Thoracic aorta (tissue), 2 donors: ENCODE data around the gene GSTT2B. TPM values are rescaled to one million over a fixed set of nuclear protein-coding genes. Genes with fewer than 3 reads are reported as not detected.
"Not testable (repeated sequence)": the region's sequence is repeated elsewhere in the genome, so short reads cannot be mapped to it uniquely, and the experiment has no call there.

Source experiments
- ATAC-seq: fragments of 150-250 bp; one replicate; pipeline ENCODE4 v1.8.0; 2017; ENCODE audit warnings: low read depth; ENCODE audit not compliant: insufficient number of reproducible peaks, low FRiP score
- DNase-seq: peaks from one replicate; pipeline ENCODE4 v3.0.0-alpha.2; 2020; ENCODE audit warnings: low spot score
- H3K27ac ChIP-seq, 2 donors: fragments of 200-600 bp; sonication (generic); 1 replicate in 1 of 2; 2 replicates in 1 of 2; pipeline ENCODE4 v1.5.1; 2016; ENCODE audit warnings: mild to moderate bottlenecking in 2 of 2, moderate library complexity in 2 of 2
- H3K27me3 ChIP-seq: fragments of 200-600 bp; sonication (generic); replicated peaks from 2 replicates; pipeline ENCODE4 v1.6.0; 2016; ENCODE audit warnings: mild to moderate bottlenecking; ENCODE audit not compliant: insufficient read depth
- H3K36me3 ChIP-seq: fragments of 200-600 bp; sonication (generic); one replicate; pipeline ENCODE4 v1.5.1; 2016
- H3K4me1 ChIP-seq, 2 donors: fragments of 200-600 bp; sonication (generic); 1 replicate in 1 of 2; 2 replicates in 1 of 2; pipeline versions ENCODE4 v1.5.1 to v1.6.0; 2016; ENCODE audit warnings: low read depth in 2 of 2, mild to moderate bottlenecking in 1 of 2; ENCODE audit not compliant: control insufficient read depth in 1 of 2
- H3K4me3 ChIP-seq: fragments of 200-600 bp; sonication (generic); 2 replicates; pipeline ENCODE4 v1.5.1; 2016; ENCODE audit warnings: mild to moderate bottlenecking
- H3K9me3 ChIP-seq: fragments of 200-600 bp; sonication (generic); 2 replicates; pipeline ENCODE4 v1.5.1; 2016
- total RNA-seq, 2 donors: library from RNA; depleted of rRNA; stranded (reverse); fragments of >200 nt; gene quantifications; one replicate each; pipeline versions ENCODE4 v1.1.0 to v1.2.3, GENCODE V29; 2016
- TF ChIP-seq, protein P1 (sequence below): fragments of 200-600 bp; sonication (generic); IDR thresholded peaks from one replicate; pipeline ENCODE4 v1.5.1; 2019; ENCODE audit warnings: antibody characterized with exemption

The GSTT2B gene
- total RNA-seq, 2 donors from 2014 or later: 3.6 TPM; not detected in 1

DNA sequence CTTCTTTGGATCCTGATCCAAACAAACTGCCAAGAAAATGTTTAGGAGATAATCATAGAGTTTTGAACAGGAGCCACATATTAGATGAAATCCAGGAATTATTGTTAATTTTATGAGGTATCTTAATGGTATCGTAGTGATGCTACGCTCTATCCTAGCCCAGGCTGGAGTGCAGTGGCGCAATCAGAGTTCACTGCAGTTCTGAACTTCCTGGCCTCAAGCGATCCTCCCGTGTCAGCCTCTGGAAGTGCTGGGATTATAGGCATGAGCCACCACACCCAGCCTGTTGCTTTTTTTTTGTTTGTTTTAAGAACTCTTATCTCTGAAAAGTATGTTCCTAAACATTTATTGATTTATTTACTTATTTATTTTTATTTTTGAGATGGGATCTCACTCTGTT, 41.9 kb upstream of the GSTT2B start:
- no peaks in the 10 kb centered on the region for H3K9me3 ChIP-seq
- TF ChIP-seq, protein P1, sequence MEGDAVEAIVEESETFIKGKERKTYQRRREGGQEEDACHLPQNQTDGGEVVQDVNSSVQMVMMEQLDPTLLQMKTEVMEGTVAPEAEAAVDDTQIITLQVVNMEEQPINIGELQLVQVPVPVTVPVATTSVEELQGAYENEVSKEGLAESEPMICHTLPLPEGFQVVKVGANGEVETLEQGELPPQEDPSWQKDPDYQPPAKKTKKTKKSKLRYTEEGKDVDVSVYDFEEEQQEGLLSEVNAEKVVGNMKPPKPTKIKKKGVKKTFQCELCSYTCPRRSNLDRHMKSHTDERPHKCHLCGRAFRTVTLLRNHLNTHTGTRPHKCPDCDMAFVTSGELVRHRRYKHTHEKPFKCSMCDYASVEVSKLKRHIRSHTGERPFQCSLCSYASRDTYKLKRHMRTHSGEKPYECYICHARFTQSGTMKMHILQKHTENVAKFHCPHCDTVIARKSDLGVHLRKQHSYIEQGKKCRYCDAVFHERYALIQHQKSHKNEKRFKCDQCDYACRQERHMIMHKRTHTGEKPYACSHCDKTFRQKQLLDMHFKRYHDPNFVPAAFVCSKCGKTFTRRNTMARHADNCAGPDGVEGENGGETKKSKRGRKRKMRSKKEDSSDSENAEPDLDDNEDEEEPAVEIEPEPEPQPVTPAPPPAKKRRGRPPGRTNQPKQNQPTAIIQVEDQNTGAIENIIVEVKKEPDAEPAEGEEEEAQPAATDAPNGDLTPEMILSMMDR: no peak
- no peaks in the 10 kb centered on the region for H3K27me3 ChIP-seq
- no peak overlapping the region for H3K27ac ChIP-seq
- ATAC-seq (no peak), DNase-seq (no peak)
- no peak overlapping the region for H3K4me3 ChIP-seq
- H3K36me3 ChIP-seq: no peaks in the 10 kb centered on the region
- peaks cover 6 to 16% of the 10 kb centered on the region in 2 donors for H3K4me1 ChIP-seq

DNA sequence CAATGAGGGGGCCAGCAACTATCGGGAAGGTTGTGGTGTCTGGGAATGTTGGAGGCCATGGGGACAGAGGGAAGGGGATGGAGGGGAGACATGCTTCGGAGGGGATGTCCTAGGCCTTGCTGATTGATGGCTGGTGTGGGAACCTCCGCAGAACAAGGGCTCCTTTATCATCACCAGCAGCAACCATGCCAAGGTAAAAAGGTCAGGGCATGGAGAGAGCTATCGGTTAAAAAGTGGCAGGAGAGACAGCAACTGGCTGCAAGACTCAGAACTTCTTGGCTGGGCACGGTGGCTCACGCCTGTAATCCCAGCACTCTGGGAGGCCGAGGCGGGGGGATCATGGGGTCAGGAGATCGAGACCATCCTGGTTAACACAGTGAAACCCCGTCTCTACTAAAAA, 41.3 kb upstream of the GSTT2B start:
- H3K4me1 ChIP-seq: peaks cover 6 to 16% of the 10 kb centered on the region in 2 donors
- DNase-seq (no peak), ATAC-seq (no peak)
- TF ChIP-seq, protein P1: no peak
- H3K27me3 ChIP-seq: no peaks in the 10 kb centered on the region
- no peaks in the 10 kb centered on the region for H3K9me3 ChIP-seq
- no peak overlapping the region for H3K4me3 ChIP-seq
- no peaks in the 10 kb centered on the region for H3K36me3 ChIP-seq
- H3K27ac ChIP-seq: no peak overlapping the region

DNA sequence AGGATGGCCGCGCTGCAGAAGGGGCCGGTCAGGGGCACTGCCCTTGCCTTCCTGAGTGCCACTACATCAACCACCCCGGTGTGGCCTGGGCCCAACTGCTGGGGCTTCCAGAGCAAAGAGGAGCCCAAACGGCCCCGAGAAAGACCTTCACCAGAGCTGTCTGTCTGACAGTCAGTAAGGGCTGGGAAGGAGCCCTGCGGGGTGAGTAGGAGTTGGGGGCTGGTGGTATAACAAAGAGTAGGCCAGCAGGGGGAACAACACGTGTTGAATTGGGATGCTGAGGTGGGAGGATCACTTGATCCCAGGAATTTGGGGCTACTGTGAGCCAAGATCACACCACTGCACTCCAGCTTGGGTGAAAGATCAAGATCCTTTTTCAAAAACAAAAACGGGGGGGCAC, 40.3 kb upstream of the GSTT2B start:
- Histone ChIP-seq H3K27ac (no peak overlapping the region), H3K36me3 (no peaks in the 10 kb centered on the region), H3K4me3 (no peak overlapping the region), H3K4me1 (peaks cover 6 to 15% of the 10 kb centered on the region in 2 donors), H3K27me3 (no peaks in the 10 kb centered on the region), H3K9me3 (no peaks in the 10 kb centered on the region)
- DNase-seq (no peak), ATAC-seq (no peak)
- TF ChIP-seq, protein P1: no peak

DNA sequence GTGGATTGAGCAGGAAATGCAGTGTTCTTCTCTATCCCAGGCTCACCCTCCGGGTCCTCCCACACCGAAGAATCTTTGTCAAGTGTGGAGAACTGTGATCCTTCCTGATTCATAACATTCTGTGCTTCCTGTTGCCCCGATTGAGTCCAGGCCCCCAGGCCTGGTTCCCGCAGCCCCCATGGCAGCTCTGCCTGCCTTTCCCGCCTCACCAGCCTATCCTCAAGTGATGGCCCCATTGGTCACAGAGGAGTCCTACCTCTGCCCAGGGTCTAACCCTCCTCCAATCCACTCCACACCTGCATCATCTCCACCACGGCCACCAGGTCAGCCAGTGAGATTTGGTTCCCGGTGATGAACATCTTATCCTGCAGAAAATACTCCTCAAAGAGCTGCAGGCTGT, 38.8 kb upstream of the GSTT2B start:
- H3K36me3 ChIP-seq, H3K27ac ChIP-seq, ATAC-seq: not testable (repeated sequence)

DNA sequence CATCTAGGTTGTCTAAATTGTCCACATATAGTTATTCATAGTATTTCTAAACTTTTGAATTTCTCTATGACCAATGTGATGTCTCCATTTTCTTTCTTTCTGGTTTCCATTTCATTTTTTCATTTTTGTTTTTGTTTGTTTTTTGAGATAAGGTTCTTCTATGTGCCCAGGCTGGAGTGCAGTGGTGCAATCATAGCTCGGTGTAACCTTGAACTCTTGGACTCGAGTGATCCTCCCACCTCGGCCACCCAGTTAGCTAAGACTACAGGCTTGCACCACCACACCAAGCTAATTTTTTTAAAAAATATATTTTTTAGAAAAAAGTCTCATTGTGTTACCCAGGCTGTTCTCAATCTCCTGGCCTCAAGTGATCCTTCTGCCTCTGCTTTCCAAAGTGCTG, 36.1 kb upstream of the GSTT2B start:
- no peaks in the 10 kb centered on the region for H3K27me3 ChIP-seq
- H3K36me3 ChIP-seq: no peaks in the 10 kb centered on the region
- ATAC-seq (no peak), DNase-seq (no peak)
- TF ChIP-seq, protein P1: no peak
- no peak overlapping the region for H3K4me3 ChIP-seq
- H3K4me1 ChIP-seq: no peaks in the 10 kb centered on the region
- no peak overlapping the region for H3K27ac ChIP-seq
- H3K9me3 ChIP-seq: no peaks in the 10 kb centered on the region

More for the DNA sequence above, 38.8 kb upstream of the GSTT2B start:
- H3K4me1 ChIP-seq, H3K9me3 ChIP-seq, H3K27me3 ChIP-seq, DNase-seq, H3K4me3 ChIP-seq: not testable (repeated sequence)

DNA sequence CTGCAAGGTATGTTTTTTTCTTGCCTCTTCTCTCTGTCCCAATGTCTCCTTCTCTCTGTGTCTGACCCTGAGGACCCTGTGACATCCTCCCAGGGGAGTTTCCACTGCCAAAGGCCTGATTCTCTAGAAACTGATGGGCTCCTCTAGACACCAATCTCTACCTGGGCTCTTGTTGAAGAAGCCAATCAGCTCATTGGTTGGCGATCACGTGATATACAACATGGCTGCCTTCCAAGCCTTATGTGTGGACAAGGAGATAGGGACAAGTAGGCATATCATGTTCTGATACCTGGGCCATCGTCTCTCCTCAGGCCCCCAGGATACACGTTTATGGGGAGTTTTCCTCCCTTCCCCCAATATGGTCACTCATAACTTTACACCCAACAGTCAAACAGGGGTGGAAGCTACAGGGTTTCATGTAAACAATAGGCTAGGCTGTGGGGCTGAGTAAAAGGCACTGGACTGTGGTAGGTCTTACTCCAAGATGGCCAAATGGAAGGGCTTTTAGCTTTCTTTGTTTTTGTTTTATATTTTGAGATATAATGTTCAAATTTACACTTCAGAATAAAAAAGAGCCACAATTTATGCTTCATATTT, 32.7 kb upstream of the GSTT2B start:
- not testable (repeated sequence) for H3K9me3 ChIP-seq, ATAC-seq, H3K4me1 ChIP-seq, H3K4me3 ChIP-seq, H3K36me3 ChIP-seq, H3K27ac ChIP-seq, H3K27me3 ChIP-seq, DNase-seq

DNA sequence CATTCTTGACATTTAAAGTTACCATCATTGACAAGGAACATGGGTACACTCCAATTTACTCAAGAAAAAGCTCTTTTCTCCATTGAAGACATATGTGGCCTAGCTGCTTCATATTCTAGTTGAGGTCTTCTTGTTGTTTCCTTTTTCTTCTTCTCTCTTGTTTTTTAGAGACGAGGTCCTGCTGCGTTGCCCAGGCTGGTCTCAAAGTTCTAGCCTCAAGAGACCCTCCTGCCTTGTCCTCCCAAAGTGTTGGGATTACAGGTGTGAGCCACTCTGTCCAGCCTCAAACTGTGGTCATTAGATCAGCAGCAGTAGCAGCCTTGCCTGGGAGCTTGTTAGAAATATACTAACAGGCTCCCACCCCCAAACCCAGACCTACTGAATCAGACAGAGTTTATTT, 32.1 kb upstream of the GSTT2B start:
- not testable (repeated sequence) for H3K27ac ChIP-seq

DNA sequence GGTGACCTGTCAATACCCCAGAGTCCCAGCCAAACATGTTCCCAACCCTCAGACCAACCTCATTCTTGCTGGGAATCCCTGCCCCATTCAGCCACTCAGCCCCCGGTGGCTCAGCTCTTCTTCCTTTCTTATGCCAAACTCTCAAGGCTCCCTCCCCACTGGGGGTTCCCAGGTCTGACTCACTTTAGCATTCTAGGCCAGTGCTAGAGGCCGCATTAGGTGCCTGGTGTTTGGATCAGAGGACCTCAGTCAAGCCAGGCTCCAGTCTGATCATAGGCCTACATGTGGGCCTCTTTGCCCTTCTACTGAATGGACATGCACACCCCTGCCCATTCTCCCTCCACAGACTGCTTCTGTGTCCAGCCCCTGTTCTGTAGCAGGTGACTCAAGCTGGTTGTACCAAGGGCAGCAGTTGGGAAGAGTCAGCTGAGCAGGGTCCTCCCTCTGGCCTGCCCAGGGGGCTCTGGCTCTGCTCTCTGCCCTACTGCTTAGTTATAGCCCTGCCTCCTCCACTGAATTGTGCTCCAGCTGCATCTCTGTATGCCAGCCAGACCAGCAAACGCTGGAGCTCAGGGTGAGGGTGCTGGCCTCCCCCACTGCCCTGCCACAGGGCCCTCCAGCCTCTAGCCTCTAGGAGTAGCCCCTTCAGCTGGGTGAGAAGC, 28.7 kb upstream of the GSTT2B start:
- not testable (repeated sequence) for H3K27me3 ChIP-seq, H3K4me3 ChIP-seq, H3K36me3 ChIP-seq, H3K27ac ChIP-seq, DNase-seq, ATAC-seq, H3K9me3 ChIP-seq, H3K4me1 ChIP-seq

More for the DNA sequence above, 32.1 kb upstream of the GSTT2B start:
- not testable (repeated sequence) for H3K27me3 ChIP-seq, H3K4me1 ChIP-seq, ATAC-seq, DNase-seq, H3K9me3 ChIP-seq, H3K36me3 ChIP-seq, H3K4me3 ChIP-seq

DNA sequence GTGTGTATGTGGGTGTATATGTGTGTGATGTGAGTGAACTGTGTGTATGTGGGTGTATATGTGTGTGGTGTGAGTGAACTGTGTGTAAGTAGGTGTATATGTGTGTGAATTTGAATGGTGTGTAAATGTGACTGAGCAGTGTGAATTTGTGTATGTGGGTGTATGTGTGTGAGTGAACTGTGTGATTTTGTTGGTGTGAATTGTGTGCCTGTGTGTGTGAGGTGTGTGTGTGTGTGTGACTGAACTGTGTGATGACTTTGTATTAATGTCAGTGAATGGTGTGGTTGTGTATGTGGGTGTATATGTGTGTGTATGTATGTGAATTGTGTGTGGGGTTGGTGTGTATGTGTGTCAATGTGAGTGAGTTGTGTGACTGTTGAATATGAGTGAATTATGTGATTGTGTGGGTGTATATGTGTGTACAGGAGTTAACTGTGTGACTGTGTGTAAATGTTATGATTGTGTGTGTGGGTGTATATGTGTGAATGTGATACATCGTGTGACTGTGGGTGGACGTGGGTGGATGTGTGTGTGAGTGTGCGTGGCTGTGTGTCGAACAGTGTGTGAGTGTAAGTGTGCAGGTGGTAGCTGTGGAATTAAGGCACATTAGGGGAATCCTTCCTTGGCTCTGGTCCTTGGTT, 25.7 kb upstream of the GSTT2B start:
- H3K9me3 ChIP-seq, H3K36me3 ChIP-seq, H3K27me3 ChIP-seq, DNase-seq, H3K27ac ChIP-seq, H3K4me1 ChIP-seq, ATAC-seq, H3K4me3 ChIP-seq: not testable (repeated sequence)
